IPS DF 6.9 (cell line): ENCODE measurements around the gene PRELID2.
"Not testable (repeated sequence)": the region's sequence is repeated elsewhere in the genome, so short reads cannot be mapped to it uniquely, and the experiment has no call there.

Experiments
- DNase-seq: peaks from one replicate; pipeline ENCODE4 v3.0.0-alpha.2; 2013; ENCODE audit warnings: low read depth, low spot score
- H3K27ac ChIP-seq: one replicate; pipeline ENCODE4 v1.5.1; 2013; ENCODE audit warnings: low read length, control low read depth
- H3K27me3 ChIP-seq: 2 replicates; pipeline ENCODE4 v1.6.1; 2013; ENCODE audit warnings: mild to moderate bottlenecking, low read length; ENCODE audit not compliant: control insufficient read depth, insufficient read depth
- H3K36me3 ChIP-seq: 2 replicates; pipeline ENCODE4 v1.6.1; 2013; ENCODE audit warnings: low read length; ENCODE audit not compliant: control insufficient read depth, insufficient read depth
- H3K4me1 ChIP-seq: 2 replicates; pipeline ENCODE4 v1.6.1; 2013; ENCODE audit warnings: low read length; ENCODE audit not compliant: control insufficient read depth, insufficient read depth
- H3K4me3 ChIP-seq: 2 replicates; pipeline ENCODE4 v1.5.1; 2013; ENCODE audit warnings: mild to moderate bottlenecking, low read length
- H3K9me3 ChIP-seq: 2 replicates; pipeline ENCODE4 v1.6.1; 2013; ENCODE audit warnings: low read length, inconsistent platforms; ENCODE audit not compliant: control insufficient read depth, insufficient read depth
- WGBS: extraction: QIAGEN DNeasy Blood & Tissue Kit; methylation state at CpG from one replicate; pipeline ENCODE4 v1.1.7; 2013; ENCODE audit warnings: mixed read lengths, missing lambda C conversion rate; ENCODE audit not compliant: insufficient read length, insufficient coverage; 5-methylcytosine and 5-hydroxymethylcytosine counted together

PRELID2 gene

DNA sequence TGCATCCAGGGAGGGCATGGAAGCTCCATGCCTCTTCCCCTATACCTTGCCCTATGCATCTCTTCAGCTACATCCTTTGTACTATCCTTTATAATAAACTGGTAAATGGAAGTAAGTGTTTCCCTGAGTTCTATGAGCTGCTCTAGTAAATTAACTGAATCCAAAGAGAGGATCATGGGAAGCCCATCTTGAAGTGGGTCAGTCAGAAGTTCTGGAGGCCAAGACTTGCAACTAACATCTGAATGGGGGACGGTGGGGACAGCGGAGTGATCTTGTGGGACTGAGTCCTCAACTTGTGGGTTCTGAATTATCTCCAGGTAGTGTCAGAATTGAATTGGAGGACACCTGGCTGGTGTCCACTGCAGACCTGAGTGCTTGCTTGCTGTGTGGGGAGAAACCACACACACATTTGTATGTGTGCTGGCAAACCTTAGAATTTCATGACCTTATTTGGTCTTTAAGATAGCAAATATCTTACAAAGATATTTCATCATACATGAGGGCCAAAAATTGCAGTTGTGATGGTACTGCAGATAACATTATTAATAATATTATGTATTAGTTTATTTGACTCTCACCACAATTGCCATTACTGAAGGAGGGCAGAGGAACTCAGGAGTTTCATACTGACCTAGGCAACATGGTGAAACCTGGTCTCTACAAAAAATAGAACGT, 5.5 kb upstream of the PRELID2 start:
- H3K27me3 ChIP-seq = 0 out of 2 replicates have a peak, but pooled peaks cover 1% of the 10 kb centered on the region
- no peaks in the 10 kb centered on the region for H3K9me3 ChIP-seq
- no peaks in the 10 kb centered on the region for H3K36me3 ChIP-seq
- peaks cover 1% of the 10 kb centered on the region; the same call in 1 of the 2 replicates for H3K4me1 ChIP-seq
- no peak for DNase-seq
- H3K27ac ChIP-seq = no peak overlapping the region
- no CpG with 5 or more reads among the region's 3 CpGs for WGBS
- no peak overlapping the region for H3K4me3 ChIP-seq

DNA sequence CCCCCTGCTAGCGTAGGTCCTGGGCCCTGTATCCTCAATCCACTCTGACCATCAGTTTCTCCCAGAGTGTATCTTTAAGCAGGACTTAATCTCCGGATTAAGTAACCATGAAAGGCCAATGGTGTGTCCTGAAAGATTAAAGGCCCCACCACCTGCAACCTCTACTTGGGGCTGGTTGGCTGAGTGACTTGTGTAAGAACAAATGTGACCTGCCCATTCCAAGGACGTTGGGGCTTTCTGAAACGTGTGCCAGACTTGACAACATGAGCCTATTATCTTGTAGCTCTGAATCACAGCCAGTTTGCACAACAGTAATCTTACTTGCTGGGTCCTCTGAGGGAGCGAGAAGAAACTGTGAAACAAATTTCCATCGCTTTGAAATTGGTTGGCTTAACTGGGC, 3.1 kb upstream of the PRELID2 start:
- H3K27ac ChIP-seq = no peak overlapping the region
- WGBS = no CpG with 5 or more reads among the region's 6 CpGs
- H3K36me3 ChIP-seq = no peaks in the 10 kb centered on the region
- H3K4me1 ChIP-seq = peaks cover 1% of the 10 kb centered on the region; the same call in 1 of the 2 replicates
- H3K4me3 ChIP-seq = no peak overlapping the region
- no peaks in the 10 kb centered on the region for H3K9me3 ChIP-seq
- peaks cover 1% of the 10 kb centered on the region; the same call in 1 of the 2 replicates for H3K27me3 ChIP-seq
- DNase-seq = no peak

DNA sequence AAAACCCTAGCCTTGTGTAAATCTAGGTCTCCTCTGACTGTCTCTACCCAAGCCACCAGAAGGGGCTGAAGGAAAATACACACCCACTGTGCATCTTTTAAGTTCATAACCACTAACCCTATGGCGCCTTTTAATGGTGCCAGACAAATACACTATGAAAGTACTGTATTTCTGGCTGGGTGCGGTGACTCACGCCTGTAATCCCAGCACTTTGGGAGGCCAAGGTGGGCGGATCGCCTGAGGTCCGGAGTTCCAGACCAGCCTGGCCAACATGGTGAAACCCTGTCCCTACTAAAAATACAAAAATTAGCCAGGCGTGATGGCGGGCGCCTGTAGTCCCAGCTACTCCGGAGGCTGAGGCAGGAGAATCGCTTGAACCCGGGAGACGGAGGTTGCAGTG, 1.1 kb upstream of the PRELID2 start:
- no CpG with 5 or more reads among the region's 13 CpGs for WGBS
- not testable (repeated sequence) for H3K27ac ChIP-seq

DNA sequence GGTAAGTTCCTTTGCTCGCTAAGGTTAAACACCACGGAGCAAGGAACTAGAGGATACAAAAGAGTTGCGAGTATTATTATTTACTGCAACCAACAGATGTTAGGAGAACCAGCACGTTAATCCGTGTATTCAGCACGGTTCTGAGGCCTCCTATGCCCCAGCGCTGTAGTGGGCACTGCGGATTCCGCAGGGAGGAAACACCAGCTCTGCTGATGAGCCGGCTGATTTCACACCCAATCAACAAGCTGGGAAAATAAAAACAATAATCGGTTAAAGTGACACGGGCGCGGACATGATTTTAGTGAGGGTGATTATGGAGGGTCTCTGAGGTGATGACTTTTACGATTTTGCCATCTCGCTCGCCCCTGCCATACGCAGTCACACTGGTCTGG, 702 bp upstream of the PRELID2 start:
- Histone ChIP-seq H3K9me3 (no peaks in the 10 kb centered on the region), H3K4me1 (peaks cover 1% of the 10 kb centered on the region; the same call in 1 of the 2 replicates), H3K36me3 (no peaks in the 10 kb centered on the region), H3K27ac (no peak overlapping the region), H3K27me3 (peaks cover 1% of the 10 kb centered on the region; the same call in 1 of the 2 replicates), H3K4me3 (peak overlapping the region; percentile 51; the same call in 1 of the 2 replicates)
- no peak for DNase-seq
- WGBS = no CpG with 5 or more reads among the region's 18 CpGs

More for the DNA sequence above, 1.1 kb upstream of the PRELID2 start:
- not testable (repeated sequence) for H3K36me3 ChIP-seq, H3K4me1 ChIP-seq, H3K4me3 ChIP-seq, DNase-seq, H3K9me3 ChIP-seq, H3K27me3 ChIP-seq

DNA sequence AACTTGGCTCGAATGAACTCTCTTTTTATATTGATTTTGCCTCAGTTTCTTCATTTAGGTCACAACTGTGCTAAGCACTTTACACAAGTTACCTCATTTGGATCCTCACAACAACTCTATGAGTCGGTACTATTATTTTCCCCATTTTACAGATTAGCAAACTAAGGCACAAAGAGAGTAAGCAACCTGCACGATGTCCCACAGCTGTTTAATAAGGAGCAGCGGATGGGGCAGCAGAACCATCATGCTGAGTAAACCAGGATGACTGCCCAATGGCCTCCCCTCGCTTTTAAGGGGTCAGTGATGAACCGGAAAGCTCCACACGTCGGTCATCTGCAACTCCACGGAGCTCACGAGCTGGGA, 607 bp downstream of the PRELID2 start:
- peaks cover 1% of the 10 kb centered on the region; the same call in 1 of the 2 replicates for H3K27me3 ChIP-seq
- peaks cover 1% of the 10 kb centered on the region; the same call in 1 of the 2 replicates for H3K4me1 ChIP-seq
- WGBS = no CpG with 5 or more reads among the region's 10 CpGs
- H3K36me3 ChIP-seq = no peaks in the 10 kb centered on the region
- H3K4me3 ChIP-seq = peak overlapping the region; percentile 51; the same call in 1 of the 2 replicates
- no peak overlapping the region for H3K27ac ChIP-seq
- no peak for DNase-seq
- H3K9me3 ChIP-seq = no peaks in the 10 kb centered on the region

DNA sequence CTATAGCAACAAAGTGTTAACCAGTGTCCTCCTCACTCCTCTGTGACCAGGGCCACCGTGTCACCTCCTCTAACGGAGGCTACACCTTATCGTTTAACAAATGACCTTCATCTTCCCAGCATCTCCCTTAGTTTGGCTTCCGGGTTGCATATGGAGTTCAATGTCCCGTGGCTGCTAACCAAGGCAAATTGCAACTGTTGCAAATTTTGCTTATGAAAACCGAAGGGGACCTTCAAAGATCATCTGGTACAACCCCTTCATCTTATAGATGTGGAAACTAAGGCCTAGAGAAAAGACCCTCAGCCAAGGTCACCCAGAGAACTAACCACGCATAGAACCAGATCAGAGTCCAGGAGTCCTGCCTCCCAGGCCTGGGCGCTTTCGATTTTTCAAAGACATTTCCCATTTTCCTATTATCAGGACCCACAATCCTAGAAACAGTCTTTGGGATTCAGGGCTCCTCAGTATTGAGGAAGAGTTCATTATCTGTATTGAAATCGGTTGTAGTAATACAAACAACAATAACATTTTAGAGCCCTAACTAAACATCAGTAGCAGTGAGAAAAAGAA, 1.4 kb downstream of the PRELID2 start:
- peaks cover 1% of the 10 kb centered on the region; the same call in 1 of the 2 replicates for H3K4me1 ChIP-seq
- no peak overlapping the region for H3K4me3 ChIP-seq
- H3K9me3 ChIP-seq = no peaks in the 10 kb centered on the region
- WGBS = no CpG with 5 or more reads among the region's 10 CpGs
- H3K27me3 ChIP-seq = peaks cover 1% of the 10 kb centered on the region; the same call in 1 of the 2 replicates
- no peak overlapping the region for H3K27ac ChIP-seq
- no peaks in the 10 kb centered on the region for H3K36me3 ChIP-seq
- no peak for DNase-seq

DNA sequence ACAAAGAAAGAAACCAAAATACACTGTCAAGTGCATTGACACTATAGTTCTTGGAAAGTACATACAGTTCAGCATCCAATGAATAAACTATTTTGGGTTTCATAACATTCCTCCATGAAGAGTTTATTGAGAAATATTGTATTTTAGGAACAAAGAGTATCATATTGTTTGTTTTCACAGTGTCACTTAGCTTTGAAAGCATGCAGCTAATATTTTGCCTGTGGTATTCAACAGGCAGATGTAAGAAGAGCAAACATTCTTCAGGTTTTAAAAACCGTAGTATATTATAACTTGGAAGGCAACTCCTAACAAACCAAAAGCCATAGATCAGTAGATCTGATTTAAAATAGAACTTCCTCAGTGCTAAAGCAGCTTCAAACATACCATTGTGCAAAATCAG, 4.5 kb downstream of the PRELID2 start:
- H3K27me3 ChIP-seq = no peaks in the 10 kb centered on the region; the same call in 1 of the 2 replicates
- no peaks in the 10 kb centered on the region for H3K9me3 ChIP-seq
- no peak overlapping the region for H3K27ac ChIP-seq
- no peak for DNase-seq
- no peak overlapping the region for H3K4me3 ChIP-seq
- WGBS = no CpG with 5 or more reads among the region's 1 CpG
- H3K4me1 ChIP-seq = no peaks in the 10 kb centered on the region; the same call in 1 of the 2 replicates
- H3K36me3 ChIP-seq = no peaks in the 10 kb centered on the region

DNA sequence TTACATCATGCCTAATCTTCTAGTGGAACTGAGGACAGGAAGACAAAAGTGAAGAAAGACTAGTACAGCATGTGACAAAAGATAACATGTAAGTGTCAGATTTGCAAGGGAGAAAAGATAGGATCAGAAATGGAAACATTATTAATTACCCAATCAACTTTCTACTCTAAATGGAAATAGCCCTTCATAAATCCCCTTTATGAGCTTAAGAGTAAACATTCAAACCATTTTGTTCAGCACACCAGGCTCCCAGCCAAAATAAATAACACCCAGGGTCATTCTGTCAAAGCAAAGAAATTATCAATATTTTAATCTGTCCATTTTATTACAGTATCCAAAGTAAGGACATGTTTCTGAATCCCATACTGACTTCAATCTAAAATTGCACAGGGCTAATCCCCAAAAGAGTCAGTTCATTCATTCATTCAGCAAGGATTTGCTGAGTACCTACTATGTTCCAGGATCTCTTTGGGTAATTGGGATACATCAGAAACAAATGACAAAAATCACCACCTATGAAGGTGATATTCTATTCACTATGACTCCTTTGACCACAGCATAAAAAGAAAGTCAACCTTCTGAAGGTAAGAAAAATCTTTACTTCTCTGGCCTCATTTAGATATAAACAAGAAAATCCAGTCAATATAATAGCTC, 5.3 kb downstream of the PRELID2 start:
- no peak for DNase-seq
- H3K9me3 ChIP-seq = no peaks in the 10 kb centered on the region
- H3K4me3 ChIP-seq = no peak overlapping the region
- no peaks in the 10 kb centered on the region; the same call in 1 of the 2 replicates for H3K27me3 ChIP-seq
- no peak overlapping the region for H3K27ac ChIP-seq
- H3K36me3 ChIP-seq = no peaks in the 10 kb centered on the region
- H3K4me1 ChIP-seq = no peaks in the 10 kb centered on the region

DNA sequence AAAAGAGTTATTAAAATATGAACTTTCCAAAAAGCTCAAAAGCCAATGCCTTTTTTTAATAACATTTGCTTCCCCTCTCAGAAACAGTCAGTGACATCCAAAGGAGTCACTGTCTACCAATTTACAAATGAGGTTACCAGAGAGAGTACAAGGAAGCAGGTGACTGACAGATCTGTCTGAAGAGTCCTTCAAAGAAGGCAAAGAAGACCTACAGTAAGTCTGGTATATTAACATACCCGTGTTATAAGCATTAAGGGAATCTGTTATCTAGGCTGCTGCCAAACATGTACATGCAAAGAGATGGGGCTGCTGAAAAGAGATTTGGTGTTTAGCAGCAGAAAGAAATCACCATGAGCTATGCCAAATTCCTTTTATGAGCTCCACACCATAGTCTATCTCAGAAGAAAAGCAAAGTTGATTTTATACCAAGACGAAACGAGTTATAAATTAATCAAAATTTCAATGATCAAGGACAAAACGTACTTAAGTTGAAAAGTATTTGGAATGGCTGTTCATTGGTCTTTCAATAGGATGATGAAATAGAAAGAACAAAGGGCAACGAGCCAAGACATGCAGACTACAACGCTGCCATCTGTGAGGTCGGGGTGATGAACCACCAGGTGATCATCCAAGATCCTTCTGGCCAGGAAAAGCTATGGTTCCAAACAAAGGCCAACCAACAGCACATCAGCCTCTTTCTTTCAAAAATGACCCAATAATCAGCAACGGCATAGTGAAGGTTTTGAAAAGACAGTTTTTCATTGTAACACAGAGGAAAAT, 8.1 kb downstream of the PRELID2 start:
- H3K9me3 ChIP-seq = no peaks in the 10 kb centered on the region
- whole genome bisulfite sequencing = no CpG with 5 or more reads among the region's 8 CpGs
- H3K4me1 ChIP-seq = no peaks in the 10 kb centered on the region
- H3K36me3 ChIP-seq = no peaks in the 10 kb centered on the region
- no peak overlapping the region for H3K27ac ChIP-seq
- DNase-seq = no peak
- H3K4me3 ChIP-seq = no peak overlapping the region
- H3K27me3 ChIP-seq = no peaks in the 10 kb centered on the region

DNA sequence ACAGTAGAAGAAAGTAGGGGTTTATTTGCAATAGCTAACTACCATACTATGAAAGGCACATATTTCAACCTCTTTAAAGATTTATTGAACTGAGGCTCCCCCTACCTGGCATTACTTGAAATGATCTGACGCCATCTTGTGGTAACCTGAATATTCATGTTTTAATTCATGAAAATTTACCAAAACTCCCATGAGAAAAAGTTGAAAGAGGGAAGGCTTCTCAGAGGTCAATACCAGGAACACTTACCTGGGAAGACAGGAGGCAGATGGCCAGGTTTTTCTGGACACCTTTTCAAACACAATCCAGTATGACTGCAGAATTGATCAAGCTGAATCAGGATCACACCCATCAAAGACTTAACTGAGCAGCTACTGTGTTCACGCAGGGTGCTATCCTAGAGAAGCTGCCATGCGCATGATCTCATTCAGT, 9.4 kb downstream of the PRELID2 start:
- Histone ChIP-seq H3K4me1 (no peaks in the 10 kb centered on the region), H3K4me3 (no peak overlapping the region), H3K36me3 (no peaks in the 10 kb centered on the region), H3K9me3 (no peaks in the 10 kb centered on the region), H3K27me3 (no peaks in the 10 kb centered on the region), H3K27ac (no peak overlapping the region)
- no peak for DNase-seq
- no CpG with 5 or more reads among the region's 3 CpGs for WGBS
